K562 (cell line): ENCODE results near the gene PARD3. TPM values are rescaled to one million over a fixed set of nuclear protein-coding genes. Genes with fewer than 3 reads are reported as not detected.

ENCODE experiments used
- ATAC-seq: fragments of 200-7000 bp; cut with Tn5 transposase; 3 replicates; pipeline ENCODE4 v1.9.1; 2020; ENCODE audit warnings: moderate library complexity
- BruUV-seq: library from RNA; stranded (reverse); fragments of 400-500 nt; replicated peaks from 2 replicates; lab custom pipeline; 2021; lab: Mats Ljungman, UMichigan
- CTCF ChIA-PET: fragments of 300-600 bp; formaldehyde crosslinking; extraction: SDS; loops from one replicate; lab custom pipeline; 2021; ENCODE audit warnings: low intra/inter-chr PET ratio; lab: Yijun Ruan, JAX
- POLR2A ChIA-PET: fragments of 300-600, 350-650 bp; sonication (Branson Sonifier 250); formaldehyde crosslinking; extraction: SDS; loops from one replicate; lab custom pipeline; 2021; ENCODE audit warnings: antibody characterized with exemption, inconsistent platforms; lab: Yijun Ruan, JAX
- DNase-seq, 4 experiments: peaks; one replicate each; pipeline versions ENCODE4 v3.0.0 to v3.0.0-alpha.2; 2011 to 2018; ENCODE audit warnings: low spot score in 3 of 4, mixed read lengths in 3 of 4; ENCODE audit errors: extremely low read depth in 1 of 4
- FAIRE-seq: peaks from 2 replicates; lab custom pipeline; 2011; peaks lifted over from hg19 to GRCh38; lab: Jason Lieb, UNC
- H2AFZ ChIP-seq: 2 replicates; pipeline ENCODE4 v1.6.0; 2011; ENCODE audit warnings: low read depth, low read length, control low read depth, inconsistent platforms
- H3K27ac ChIP-seq: fragments of 200-600 bp; 3 replicates; pipeline ENCODE4 v1.8.0; 2011; ENCODE audit warnings: low read depth, mild to moderate bottlenecking, control low read depth, inconsistent platforms, low read length, moderate library complexity, mixed read lengths; ENCODE audit errors: extremely low read depth
- H3K27me3 ChIP-seq, 2 experiments: fragments of 300-600 bp in 1 of 2; 2 replicates in 1 of 2; 3 replicates in 1 of 2; pipeline versions ENCODE4 v1.6.0 to v1.8.0; 2011; ENCODE audit warnings: inconsistent platforms in 2 of 2, low read length in 2 of 2, mild to moderate bottlenecking in 1 of 2, mixed read lengths in 1 of 2, moderate library complexity in 1 of 2; ENCODE audit not compliant: control insufficient read depth in 2 of 2, insufficient read depth in 2 of 2
- H3K36me3 ChIP-seq: fragments of 300-600 bp; 3 replicates; pipeline ENCODE4 v1.8.0; 2011; ENCODE audit warnings: mild to moderate bottlenecking, low read length, inconsistent platforms; ENCODE audit not compliant: control insufficient read depth, insufficient read depth
- H3K4me1 ChIP-seq, 2 experiments: fragments of 200-600 bp in 1 of 2; replicated peaks in 1 of 2; 2 replicates in 1 of 2; 3 replicates in 1 of 2; pipeline versions ENCODE4 v1.5.1 to v1.8.0; 2011; ENCODE audit warnings: inconsistent platforms in 2 of 2, low read length in 2 of 2, mild to moderate bottlenecking in 1 of 2, mixed read lengths in 1 of 2, moderate library complexity in 1 of 2; ENCODE audit not compliant: control insufficient read depth in 2 of 2, insufficient read depth in 2 of 2
- H3K4me2 ChIP-seq: 2 replicates; pipeline ENCODE4 v1.6.1; 2011; ENCODE audit warnings: low read length, control low read depth, inconsistent platforms, mixed read lengths; ENCODE audit not compliant: insufficient read depth
- H3K4me3 ChIP-seq: fragments of 200-600 bp; sonication (generic), shearing (Covaris generic); 2 replicates; pipeline ENCODE4 v1.5.1; 2016; ENCODE audit warnings: control low read depth, inconsistent platforms
- H3K79me2 ChIP-seq: fragments of 200-600 bp; 3 replicates; pipeline ENCODE4 v1.8.0; 2011; ENCODE audit warnings: low read length, inconsistent platforms; ENCODE audit not compliant: control insufficient read depth, insufficient read depth
- H3K9ac ChIP-seq, 2 experiments: 2 replicates each; pipeline versions ENCODE4 v1.6.0 to v1.6.1; 2011; ENCODE audit warnings: low read depth in 2 of 2, low read length in 2 of 2, control low read depth in 1 of 2, inconsistent platforms in 1 of 2, mild to moderate bottlenecking in 1 of 2, mixed read lengths in 1 of 2; ENCODE audit not compliant: insufficient read depth in 1 of 2
- H3K9me1 ChIP-seq: one replicate; pipeline ENCODE4 v1.6.0; 2011; ENCODE audit warnings: inconsistent platforms, mild to moderate bottlenecking, low read length, moderate library complexity; ENCODE audit not compliant: control insufficient read depth, insufficient read depth
- H3K9me3 ChIP-seq: replicated peaks from 2 replicates; pipeline ENCODE4 v1.5.1; 2011; ENCODE audit warnings: low read depth, low read length, inconsistent platforms; ENCODE audit not compliant: control insufficient read depth, insufficient read depth
- H4K20me1 ChIP-seq: replicated peaks from 2 replicates; pipeline ENCODE4 v1.6.1; 2011; ENCODE audit warnings: low read length, inconsistent platforms, mixed read lengths; ENCODE audit not compliant: control insufficient read depth, insufficient read depth
- E2F6 ChIP-seq, 2 experiments: IDR thresholded peaks; 2 replicates each; pipeline ENCODE4 v1.6.1; 2011; ENCODE audit warnings: borderline replicate concordance in 1 of 2, control low read depth in 1 of 2, low read depth in 1 of 2, low read length in 1 of 2, mild to moderate bottlenecking in 1 of 2, mixed read lengths in 1 of 2, moderate library complexity in 1 of 2; ENCODE audit not compliant: insufficient read depth in 1 of 2, insufficient read length in 1 of 2, poor library complexity in 1 of 2, severe bottlenecking in 1 of 2; ENCODE audit errors: extremely low read depth in 1 of 2
- FIP1L1 ChIP-seq: fragments of 200-400 bp; formaldehyde crosslinking; IDR thresholded peaks from 2 replicates; pipeline ENCODE4 v1.6.1; 2018; ENCODE audit warnings: mild to moderate bottlenecking, low read depth, low read length; ENCODE audit not compliant: poor library complexity, severe bottlenecking
- MAX ChIP-seq: sonication (generic); formaldehyde crosslinking; IDR thresholded peaks from 2 replicates; pipeline ENCODE4 v1.9.0; 2022; ENCODE audit warnings: mild to moderate bottlenecking, missing genetic modification reagents
- MBD2 ChIP-seq: sonication (generic); IDR thresholded peaks from 2 replicates; pipeline ENCODE4 v1.6.1; 2016; ENCODE audit warnings: low read depth, borderline replicate concordance
- NEUROD1 ChIP-seq: fragments of 150-350 bp; IDR thresholded peaks from 2 replicates; pipeline ENCODE4 v1.6.1; 2014; ENCODE audit warnings: borderline replicate concordance, low read length, low read depth; ENCODE audit not compliant: partially characterized antibody
- RBM14 ChIP-seq: fragments of 200-400 bp; formaldehyde crosslinking; IDR thresholded peaks from 2 replicates; pipeline ENCODE4 v1.6.1; 2018; ENCODE audit warnings: low read depth, mild to moderate bottlenecking, low read length, moderate library complexity, borderline replicate concordance; ENCODE audit not compliant: insufficient read depth
- TBL1XR1 ChIP-seq, 2 experiments: IDR thresholded peaks; 2 replicates each; pipeline ENCODE4 v1.6.1; 2012; ENCODE audit warnings: improper control_type of control experiment in 2 of 2, low read length in 2 of 2, mild to moderate bottlenecking in 1 of 2
- TEAD2 ChIP-seq: fragments of 450-650 bp; IDR thresholded peaks from 2 replicates; pipeline ENCODE4 v1.6.1; 2016; ENCODE audit warnings: missing genetic modification characterization, control low read depth, missing compliant biosample characterization
- ZC3H11A ChIP-seq: IDR thresholded peaks from 2 replicates; pipeline ENCODE4 v1.6.1; 2012; ENCODE audit warnings: low read depth, low read length, improper control_type of control experiment
- ZNF445 ChIP-seq: fragments of 250-450 bp; sonication (Bioruptor Pico); IDR thresholded peaks from 2 replicates; pipeline ENCODE4 v1.4.0; 2020; ENCODE audit warnings: low read depth, mild to moderate bottlenecking, moderate library complexity
- ZNF77 ChIP-seq: fragments of 250-450 bp; sonication (Bioruptor Pico); IDR thresholded peaks from 2 replicates; pipeline ENCODE4 v1.5.0; 2020
- ZNF79 ChIP-seq: fragments of 250-450 bp; sonication (Bioruptor Pico); IDR thresholded peaks from 2 replicates; pipeline ENCODE4 v1.4.0; 2020; ENCODE audit warnings: low read depth, mild to moderate bottlenecking, moderate library complexity
- ZSCAN32 ChIP-seq: fragments of 450-650 bp; formaldehyde crosslinking; IDR thresholded peaks from 2 replicates; pipeline ENCODE4 v1.4.0; 2020; ENCODE audit warnings: mild to moderate bottlenecking, moderate library complexity
- WGBS: fragments of 100-300 bp; shearing (Covaris generic); methylation state at CpG from one replicate; pipeline ENCODE4 v1.1.6; 2016; ENCODE audit warnings: low coverage, mixed read lengths; ENCODE audit not compliant: insufficient coverage; ENCODE audit errors: missing lambda C conversion rate; 5-methylcytosine and 5-hydroxymethylcytosine counted together
- in situ Hi-C: fragments of 300-500 bp; cut with MboI; formaldehyde crosslinking; loops from 4 replicates; pipeline ENCODE4 v1.15.0; 2018; ENCODE audit warnings: inconsistent platforms, mixed read lengths
- intact Hi-C: fragments of 100-400 bp; cut with micrococcal nuclease; formaldehyde crosslinking; loops from 2 replicates; pipeline ENCODE4 v1.14.2; 2022
- polyA plus RNA-seq, 8 experiments: library from polyadenylated mRNA; depleted of rRNA in 4 of 8; stranded (reverse) in 5 of 8; unstranded in 3 of 8; fragments of >200 nt; fragmentation: Nextera tagmentation in 2 of 8; fragmentation: Illumina TruSeq in 1 of 8; extraction: Ambion mirVana in 2 of 8; extraction: Trizol in 1 of 8; gene quantifications; 2 replicates each; pipeline versions ENCODE4 v1.2.1 to v1.2.3, GENCODE V29; 2011 to 2014; ENCODE audit warnings: inconsistent platforms in 1 of 8, missing spikeins in 1 of 8
- total RNA-seq, 7 experiments: library from RNA; depleted of rRNA in 6 of 7; stranded (reverse); fragments of >200 nt in 6 of 7; fragmentation: Illumina TruSeq in 2 of 7; extraction: Trizol in 2 of 7; gene quantifications; 2 replicates each; pipeline versions ENCODE4 v1.2.1 to v1.2.3, GENCODE V29; 2011 to 2021; ENCODE audit warnings: low replicate concordance in 1 of 7

The PARD3 gene
- total and polyA plus RNA-seq, 9 of the 15 experiments (the other 6 are each of a cell fraction or from before 2014, with no cell fraction given) = 2.7 to 11.7 (median 7.7) TPM

- H3K4me1 ChIP-seq = peaks cover 3 to 4% of the 10 kb centered on the region in 2 experiments; a peak in 4 of 5 replicates
- no peak overlapping the region for H3K9ac ChIP-seq
- H3K36me3 ChIP-seq = no peaks in the 10 kb centered on the region
- no peak for TF ChIP-seq NEUROD1
- TF ChIP-seq E2F6 (IDR thresholded peaks at IDR 0.05; ENCODE audit: borderline replicate concordance in 1 of 2, extremely low read depth in 1 of 2, insufficient read depth in 1 of 2, insufficient read length in 1 of 2, low read depth in 1 of 2, low read length in 1 of 2, poor library complexity in 1 of 2, severe bottlenecking in 1 of 2) = no peak
- TF ChIP-seq ZSCAN32 (CRISPR knock-in tag) = no peak
- TF ChIP-seq TBL1XR1 (IDR thresholded peaks at IDR 0.05; ENCODE audit: low read length in 2 of 2) = no peak
- TF ChIP-seq ZNF79 (CRISPR knock-in tag) = no peak
- no peak for TF ChIP-seq MBD2
- TF ChIP-seq ZNF77 (CRISPR knock-in tag) = no peak
- no peak for TF ChIP-seq MAX (CRISPR knock-in tag)
- no peak for TF ChIP-seq ZNF445 (CRISPR knock-in tag)
- no peak for TF ChIP-seq ZC3H11A
- no peak for TF ChIP-seq FIP1L1
- no peak for TF ChIP-seq TEAD2 (tag)
- no peak for TF ChIP-seq RBM14
- H3K27me3 ChIP-seq = peaks cover 0 to 6% of the 10 kb centered on the region in 2 experiments; a peak in 2 of 5 replicates
- ChIA-PET CTCF (no interaction called here), POLR2A (no interaction called here)
- 0 out of 2 replicates have a peak, but pooled peaks cover 3% of the 10 kb centered on the region for H4K20me1 ChIP-seq
- DNase-seq (no peak), ATAC-seq (no peak), FAIRE-seq (peak; percentile 48)
- H3K4me3 ChIP-seq = no peak overlapping the region
- H3K9me3 ChIP-seq = no peaks in the 10 kb centered on the region
- no peak overlapping the region for H2AFZ ChIP-seq
- intact Hi-C loops (no loop called here), in situ Hi-C loops (no loop called here)
- no peaks in the 10 kb centered on the region for H3K9me1 ChIP-seq
- WGBS = 36% methylated on average over 12 of the region's 12 CpGs
- H3K27ac ChIP-seq = no peak overlapping the region
- H3K79me2 ChIP-seq = no peaks in the 10 kb centered on the region
- H3K4me2 ChIP-seq = no peak overlapping the region
- BruUV-seq = no TSS peak
Observed at GRCh38 chr10:34766811-34767494, 48.1 kb downstream of the PARD3 start.
